Breast epithelium (tissue), 4 donors: Measurements from ENCODE around the gene PPHLN1. TPM values are rescaled to one million over a fixed set of nuclear protein-coding genes. Genes with fewer than 3 reads are reported as not detected.

Experiments used
- DNase-seq, 2 donors: peaks; one replicate each; pipeline ENCODE4 v3.0.0-alpha.2; 2019; ENCODE audit warnings: low spot score in 2 of 2
- H3K27ac ChIP-seq, 2 donors: fragments of 200-600 bp; sonication (generic) in 1 of 2; one replicate each; pipeline ENCODE4 v1.5.1; 2016 to 2019; ENCODE audit warnings: mild to moderate bottlenecking in 1 of 2
- H3K27me3 ChIP-seq, 2 donors: fragments of 200-600 bp; sonication (generic) in 1 of 2; one replicate each; pipeline versions ENCODE4 v1.5.1 to v1.6.0; 2017 to 2019; ENCODE audit warnings: control low read depth in 1 of 2, mild to moderate bottlenecking in 1 of 2
- H3K36me3 ChIP-seq: fragments of 200-600 bp; one replicate; pipeline ENCODE4 v1.5.1; 2019
- H3K4me1 ChIP-seq, 2 donors: fragments of 200-600 bp; sonication (generic); one replicate each; pipeline ENCODE4 v1.5.1; 2016 to 2019; ENCODE audit warnings: control low read depth in 1 of 2
- H3K4me3 ChIP-seq, 3 donors: fragments of 200-600 bp; sonication (generic); 1 replicate in 2 of 3; 2 replicates in 1 of 3; pipeline ENCODE4 v1.5.1; 2016 to 2019; ENCODE audit warnings: mild to moderate bottlenecking in 3 of 3, moderate library complexity in 2 of 3
- H3K9me3 ChIP-seq, 2 donors: fragments of 200-600 bp; sonication (generic) in 1 of 2; one replicate each; pipeline ENCODE4 v1.5.1; 2016 to 2019; ENCODE audit warnings: control low read depth in 1 of 2
- POLR2A ChIP-seq: fragments of 450-650 bp; IDR thresholded peaks from one replicate; pipeline ENCODE4 v1.6.1; 2016; ENCODE audit warnings: antibody characterized with exemption, mild to moderate bottlenecking, moderate library complexity
- POLR2AphosphoS5 ChIP-seq, 3 donors: sonication (generic); formaldehyde crosslinking; IDR thresholded peaks; one replicate each; pipeline ENCODE4 v1.6.1; 2017; ENCODE audit warnings: antibody characterized with exemption in 3 of 3
- intact Hi-C: fragments of 100-400 bp; cut with DNase I; formaldehyde crosslinking; loops from one replicate; pipeline ENCODE4 v1.15.1; 2023; ENCODE audit warnings: low total_unique reads
- total RNA-seq, 3 donors: library from RNA; depleted of rRNA; stranded (reverse); fragments of >200 nt; gene quantifications; one replicate each; pipeline ENCODE4 v1.1.0, GENCODE V29; 2016
- TF ChIP-seq, protein P1 (sequence below), 3 donors: fragments of 450-650 bp; IDR thresholded peaks; one replicate each; pipeline ENCODE4 v1.5.1; 2016 to 2017; ENCODE audit warnings: antibody characterized with exemption in 3 of 3, mild to moderate bottlenecking in 3 of 3, moderate library complexity in 3 of 3

PPHLN1 gene
- total RNA-seq, 3 donors from 2014 or later = 52.0 to 90.6 (median 62.3) TPM

DNA sequence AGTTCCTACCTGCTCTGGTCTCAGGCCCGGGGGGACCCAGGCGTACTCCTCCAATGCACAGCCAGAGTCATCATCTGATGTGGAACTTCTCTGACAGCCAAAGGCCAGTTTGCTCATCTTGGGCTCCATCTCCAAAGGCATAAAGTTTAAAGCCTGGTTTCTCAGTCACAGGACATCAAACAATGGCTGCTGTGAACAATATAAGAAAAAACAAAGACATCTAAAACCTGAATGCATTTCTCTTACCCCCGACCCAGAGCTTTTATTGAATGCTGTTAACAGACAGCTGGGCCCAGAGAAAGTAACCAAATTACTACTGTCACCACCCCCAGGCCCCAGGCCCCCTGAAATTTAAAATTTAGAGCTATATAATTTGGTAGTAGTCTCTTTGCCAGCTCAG lies 146.4 kb downstream of the PPHLN1 start:
- Histone ChIP-seq H3K9me3 (no peaks in the 10 kb centered on the region), H3K4me1 (no peaks in the 10 kb centered on the region), H3K27me3 (no peaks in the 10 kb centered on the region), H3K36me3 (no peaks in the 10 kb centered on the region), H3K4me3 (no peak overlapping the region), H3K27ac (no peak overlapping the region)
- intact Hi-C loops = no loop called here
- no peak for DNase-seq
- TF ChIP-seq POLR2A = no peak
- TF ChIP-seq POLR2AphosphoS5 (IDR thresholded peaks at IDR 0.05) = no peak
- TF ChIP-seq, protein P1, sequence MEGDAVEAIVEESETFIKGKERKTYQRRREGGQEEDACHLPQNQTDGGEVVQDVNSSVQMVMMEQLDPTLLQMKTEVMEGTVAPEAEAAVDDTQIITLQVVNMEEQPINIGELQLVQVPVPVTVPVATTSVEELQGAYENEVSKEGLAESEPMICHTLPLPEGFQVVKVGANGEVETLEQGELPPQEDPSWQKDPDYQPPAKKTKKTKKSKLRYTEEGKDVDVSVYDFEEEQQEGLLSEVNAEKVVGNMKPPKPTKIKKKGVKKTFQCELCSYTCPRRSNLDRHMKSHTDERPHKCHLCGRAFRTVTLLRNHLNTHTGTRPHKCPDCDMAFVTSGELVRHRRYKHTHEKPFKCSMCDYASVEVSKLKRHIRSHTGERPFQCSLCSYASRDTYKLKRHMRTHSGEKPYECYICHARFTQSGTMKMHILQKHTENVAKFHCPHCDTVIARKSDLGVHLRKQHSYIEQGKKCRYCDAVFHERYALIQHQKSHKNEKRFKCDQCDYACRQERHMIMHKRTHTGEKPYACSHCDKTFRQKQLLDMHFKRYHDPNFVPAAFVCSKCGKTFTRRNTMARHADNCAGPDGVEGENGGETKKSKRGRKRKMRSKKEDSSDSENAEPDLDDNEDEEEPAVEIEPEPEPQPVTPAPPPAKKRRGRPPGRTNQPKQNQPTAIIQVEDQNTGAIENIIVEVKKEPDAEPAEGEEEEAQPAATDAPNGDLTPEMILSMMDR (IDR thresholded peaks at IDR 0.05) = no peak

DNA sequence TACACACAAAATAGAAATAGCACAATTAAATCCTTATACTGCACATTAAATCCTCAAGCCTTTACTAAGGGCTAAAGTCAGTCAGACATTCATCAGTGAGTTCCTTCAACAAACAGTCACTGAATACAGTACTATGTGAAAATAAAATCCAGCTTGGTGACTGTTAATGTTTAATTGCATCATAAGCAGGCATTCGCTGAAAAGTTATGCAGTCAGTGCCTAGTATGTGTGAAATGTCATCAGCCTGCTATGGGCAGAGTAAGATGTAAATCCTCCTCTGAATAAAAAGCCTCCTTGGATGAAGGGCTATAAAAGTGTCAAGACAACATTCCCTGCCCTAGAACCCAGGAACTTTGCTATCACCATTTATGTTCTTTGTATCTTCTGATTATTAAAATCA lies 147.2 kb downstream of the PPHLN1 start:
- Histone ChIP-seq H3K4me3 (no peak overlapping the region), H3K27ac (no peak overlapping the region), H3K9me3 (no peaks in the 10 kb centered on the region), H3K27me3 (no peaks in the 10 kb centered on the region), H3K4me1 (no peaks in the 10 kb centered on the region), H3K36me3 (no peaks in the 10 kb centered on the region)
- intact Hi-C loops = no loop called here
- no peak for DNase-seq
- TF ChIP-seq, protein P1 (IDR thresholded peaks at IDR 0.05) = no peak

DNA sequence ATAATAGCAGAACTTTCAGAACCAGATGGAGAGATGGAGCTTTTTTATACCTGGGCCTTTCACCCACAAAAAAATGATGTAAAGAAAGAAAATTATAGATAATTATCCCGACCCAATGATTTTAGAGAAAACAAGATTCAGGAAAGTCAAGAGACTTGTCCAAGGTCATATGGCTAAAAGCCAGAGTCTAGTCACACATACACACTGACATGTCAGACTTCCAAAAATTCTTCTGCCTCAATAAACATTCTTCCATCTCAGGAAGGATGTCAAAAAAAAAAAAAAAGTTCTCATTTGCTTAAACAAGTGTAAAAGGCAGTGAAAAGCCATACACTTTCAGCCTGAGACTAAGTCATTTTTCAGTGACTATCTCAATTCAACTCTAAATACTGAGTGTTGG lies 147.6 kb downstream of the PPHLN1 start:
- Histone ChIP-seq H3K27me3 (no peaks in the 10 kb centered on the region), H3K27ac (no peak overlapping the region), H3K9me3 (no peaks in the 10 kb centered on the region), H3K4me3 (no peak overlapping the region), H3K4me1 (no peaks in the 10 kb centered on the region), H3K36me3 (no peaks in the 10 kb centered on the region)
- DNase-seq = no peak
- intact Hi-C loops = no loop called here
- TF ChIP-seq POLR2AphosphoS5 (IDR thresholded peaks at IDR 0.05) (no peak), POLR2A (no peak)
- TF ChIP-seq, protein P1 (IDR thresholded peaks at IDR 0.05) = no peak

DNA sequence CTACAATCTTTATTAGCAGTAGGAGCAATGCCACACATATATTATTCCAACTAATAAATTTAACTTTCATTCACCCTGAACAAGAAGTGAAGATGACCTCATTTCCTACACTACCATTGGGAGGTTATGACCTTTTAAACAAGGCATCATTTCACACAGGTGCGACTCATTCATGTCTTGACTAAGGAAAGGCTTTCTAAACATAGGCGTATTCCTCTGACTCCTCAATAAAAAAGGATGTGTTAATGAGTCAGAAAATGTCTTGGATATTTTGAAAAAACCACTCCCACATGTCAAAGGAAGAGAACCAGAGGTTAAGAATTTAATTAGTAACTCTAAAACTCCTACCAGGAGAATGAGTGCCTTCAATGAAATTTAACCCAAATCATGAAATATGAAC lies 148.4 kb downstream of the PPHLN1 start:
- Histone ChIP-seq H3K27me3 (no peaks in the 10 kb centered on the region), H3K4me3 (no peak overlapping the region), H3K36me3 (no peaks in the 10 kb centered on the region), H3K4me1 (no peaks in the 10 kb centered on the region), H3K9me3 (no peaks in the 10 kb centered on the region), H3K27ac (no peak overlapping the region)
- intact Hi-C loops = no loop called here
- TF ChIP-seq, protein P1 (IDR thresholded peaks at IDR 0.05) = no peak
- TF ChIP-seq POLR2A (no peak), POLR2AphosphoS5 (IDR thresholded peaks at IDR 0.05) (no peak)
- DNase-seq = no peak

DNA sequence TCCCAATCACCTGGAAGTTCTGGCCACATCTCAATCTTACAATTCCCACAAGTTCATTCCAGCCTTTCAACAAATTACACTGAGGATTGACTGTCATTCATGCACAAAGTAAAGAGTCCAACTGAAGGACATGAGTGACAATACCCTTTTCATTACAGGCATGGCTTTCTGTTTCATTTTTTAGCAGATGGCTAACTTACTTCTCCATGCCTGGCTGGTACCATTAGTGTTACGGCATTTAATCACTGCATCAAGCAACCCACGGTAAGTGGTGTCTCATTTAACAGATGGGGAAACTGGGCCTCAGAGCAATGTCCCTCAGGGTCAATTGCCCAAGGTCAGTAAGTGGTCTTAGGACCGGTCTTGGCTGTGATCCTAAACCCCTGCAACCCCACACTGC lies 149.1 kb downstream of the PPHLN1 start:
- no peak for DNase-seq
- H3K27me3 ChIP-seq = no peaks in the 10 kb centered on the region
- intact Hi-C loops = no loop called here
- H3K4me1 ChIP-seq = no peaks in the 10 kb centered on the region
- no peak for TF ChIP-seq POLR2A
- TF ChIP-seq, protein P1 (IDR thresholded peaks at IDR 0.05) = no peak
- no peak for TF ChIP-seq POLR2AphosphoS5 (IDR thresholded peaks at IDR 0.05)
- no peaks in the 10 kb centered on the region for H3K36me3 ChIP-seq
- H3K4me3 ChIP-seq = no peak overlapping the region
- H3K9me3 ChIP-seq = no peaks in the 10 kb centered on the region
- no peak overlapping the region for H3K27ac ChIP-seq
